Endothelial cell of umbilical vein (primary cell): ENCODE measurements around the gene CLTCL1.

ENCODE experiments used
- CTCF ChIP-seq, 2 donors: IDR thresholded peaks; 1 replicate in 1 of 2; 2 replicates in 1 of 2; pipeline ENCODE4 v1.5.1; 2011; ENCODE audit warnings: low read length in 2 of 2, mild to moderate bottlenecking in 2 of 2, moderate library complexity in 2 of 2, control low read depth in 1 of 2, inconsistent platforms in 1 of 2, low read depth in 1 of 2; ENCODE audit not compliant: insufficient read depth in 1 of 2; ENCODE audit errors: extremely low read depth in 1 of 2
- EZH2 ChIP-seq: IDR thresholded peaks from 2 replicates; pipeline ENCODE4 v1.6.1; 2012; ENCODE audit warnings: borderline replicate concordance, low read depth, mild to moderate bottlenecking, moderate library complexity, low read length, inconsistent platforms; ENCODE audit not compliant: severe bottlenecking
- GATA2 ChIP-seq: IDR thresholded peaks from 2 replicates; pipeline ENCODE4 v1.7.0; 2011; ENCODE audit warnings: low read depth, mild to moderate bottlenecking, moderate library complexity, mixed read lengths, low read length; ENCODE audit not compliant: insufficient read length, insufficient read depth
- JUN ChIP-seq: IDR thresholded peaks from 2 replicates; pipeline ENCODE4 v1.6.1; 2011; ENCODE audit warnings: borderline replicate concordance, low read depth; ENCODE audit not compliant: insufficient read length, insufficient read depth
- MAX ChIP-seq: IDR thresholded peaks from 2 replicates; pipeline ENCODE4 v1.6.1; 2011; ENCODE audit not compliant: insufficient read depth, insufficient read length
- POLR2A ChIP-seq: IDR thresholded peaks from 2 replicates; pipeline ENCODE4 v1.6.1; 2012; ENCODE audit warnings: low read depth, mild to moderate bottlenecking, control low read depth, low read length
- POLR2AphosphoS5 ChIP-seq: IDR thresholded peaks from 2 replicates; pipeline ENCODE4 v1.6.1; 2012; ENCODE audit warnings: low read depth, mild to moderate bottlenecking, control low read depth, low read length, moderate library complexity; ENCODE audit not compliant: insufficient read depth

- TF ChIP-seq CTCF (IDR thresholded peaks at IDR 0.05; ENCODE audit: extremely low read depth in 1 of 2, insufficient read depth in 1 of 2, low read depth in 1 of 2, low read length in 2 of 2) (no peak), POLR2A (no peak), POLR2AphosphoS5 (no peak), JUN (no peak), EZH2 (no peak), MAX (no peak), GATA2 (no peak)
These were observed 118.2 kb downstream of the CLTCL1 start for GRCh38 chr22:19173047-19174035.
